ENCODE results near the gene GRAMD2B.

GRCh38 chr5:126435714-126436113 is 12.5 kb downstream of the GRAMD2B start:
- no peak for TF ChIP-seq EZH2 (IDR thresholded peaks at IDR 0.05; ENCODE audit: insufficient read depth, poor library complexity, severe bottlenecking)
- TF ChIP-seq EZH2phosphoT487 (IDR thresholded peaks at IDR 0.05; ENCODE audit: insufficient read depth, low read depth) = no peak

Measured in GM23248 (cell line).